ENCODE measurements around the gene ERCC2. TPM values are rescaled to one million over a fixed set of nuclear protein-coding genes. Genes with fewer than 3 reads are reported as not detected.
"Not testable (repeated sequence)": the region's sequence is repeated elsewhere in the genome, so short reads cannot be mapped to it uniquely, and the experiment has no call there.

Gene ERCC2
- polyA plus RNA-seq, 1 donor (not counting 4 experiments of a cell fraction or from before 2014, with no cell fraction given): 27.6 TPM

DNA sequence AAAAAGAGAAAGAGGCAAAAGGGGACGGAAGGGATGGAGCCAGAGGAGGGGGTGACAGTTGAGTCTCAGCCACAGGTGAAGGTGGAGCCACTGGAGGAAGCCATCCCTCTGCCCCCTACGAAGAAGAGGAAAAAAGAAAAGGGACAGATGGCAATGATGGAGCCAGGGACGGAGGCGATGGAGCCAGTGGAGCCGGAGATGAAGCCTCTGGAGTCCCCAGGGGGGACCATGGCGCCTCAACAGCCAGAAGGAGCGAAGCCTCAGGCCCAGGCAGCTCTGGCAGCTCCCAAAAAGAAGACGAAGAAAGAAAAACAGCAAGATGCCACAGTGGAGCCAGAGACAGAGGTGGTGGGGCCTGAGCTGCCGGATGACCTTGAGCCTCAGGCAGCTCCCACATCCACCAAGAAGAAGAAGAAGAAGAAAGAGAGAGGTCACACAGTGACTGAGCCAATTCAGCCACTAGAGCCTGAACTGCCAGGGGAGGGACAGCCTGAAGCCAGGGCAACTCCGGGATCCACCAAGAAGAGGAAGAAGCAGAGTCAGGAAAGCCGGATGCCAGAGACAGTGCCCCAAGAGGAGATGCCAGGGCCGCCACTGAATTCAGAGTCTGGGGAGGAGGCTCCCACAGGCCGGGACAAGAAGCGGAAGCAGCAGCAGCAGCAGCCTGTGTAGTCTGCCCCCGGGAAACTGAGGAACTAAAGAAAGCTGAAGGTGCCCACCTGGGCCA is 38.6 kb upstream of the ERCC2 start:
- no peak overlapping the region for H3K27ac ChIP-seq (ENCODE audit: control insufficient read depth, insufficient read depth, low read length)
- H4K20me1 ChIP-seq (ENCODE audit: control insufficient read depth, extremely low read depth, insufficient read depth, low read length): no peaks in the 10 kb centered on the region
- FAIRE-seq: no peak
- H3K79me2 ChIP-seq (ENCODE audit: control insufficient read depth, insufficient read depth, low read length): peaks cover 32% of the 10 kb centered on the region
- no peaks in the 10 kb centered on the region for H3K9me3 ChIP-seq (ENCODE audit: control insufficient read depth, low read depth, low read length)
- no peak overlapping the region for H3K4me2 ChIP-seq (ENCODE audit: control insufficient read depth, extremely low read depth, insufficient read depth, low read depth, low read length)
- H3K4me1 ChIP-seq (ENCODE audit: control insufficient read depth, extremely low read depth, insufficient read depth, low read length): peaks cover 8% of the 10 kb centered on the region
- H2AFZ ChIP-seq (ENCODE audit: control insufficient read depth, low read length): no peak overlapping the region
- dilution Hi-C loops (cut with MboI; ENCODE audit: extremely low pct_ligation_motif_present, low sequenced_read_pairs): no loop called here
- no peak for DNase-seq (ENCODE audit: low read depth, low spot score)
- H3K36me3 ChIP-seq (ENCODE audit: control insufficient read depth in 2 of 2, extremely low read depth in 1 of 2, insufficient read depth in 2 of 2, low read length in 2 of 2): peaks cover 9 to 21% of the 10 kb centered on the region in 2 experiments
- TF ChIP-seq EZH2 (IDR thresholded peaks at IDR 0.05; ENCODE audit: low read length): no peak
- TF ChIP-seq, protein P1, sequence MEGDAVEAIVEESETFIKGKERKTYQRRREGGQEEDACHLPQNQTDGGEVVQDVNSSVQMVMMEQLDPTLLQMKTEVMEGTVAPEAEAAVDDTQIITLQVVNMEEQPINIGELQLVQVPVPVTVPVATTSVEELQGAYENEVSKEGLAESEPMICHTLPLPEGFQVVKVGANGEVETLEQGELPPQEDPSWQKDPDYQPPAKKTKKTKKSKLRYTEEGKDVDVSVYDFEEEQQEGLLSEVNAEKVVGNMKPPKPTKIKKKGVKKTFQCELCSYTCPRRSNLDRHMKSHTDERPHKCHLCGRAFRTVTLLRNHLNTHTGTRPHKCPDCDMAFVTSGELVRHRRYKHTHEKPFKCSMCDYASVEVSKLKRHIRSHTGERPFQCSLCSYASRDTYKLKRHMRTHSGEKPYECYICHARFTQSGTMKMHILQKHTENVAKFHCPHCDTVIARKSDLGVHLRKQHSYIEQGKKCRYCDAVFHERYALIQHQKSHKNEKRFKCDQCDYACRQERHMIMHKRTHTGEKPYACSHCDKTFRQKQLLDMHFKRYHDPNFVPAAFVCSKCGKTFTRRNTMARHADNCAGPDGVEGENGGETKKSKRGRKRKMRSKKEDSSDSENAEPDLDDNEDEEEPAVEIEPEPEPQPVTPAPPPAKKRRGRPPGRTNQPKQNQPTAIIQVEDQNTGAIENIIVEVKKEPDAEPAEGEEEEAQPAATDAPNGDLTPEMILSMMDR (optimal IDR thresholded peaks at IDR 0.05 in 1 of 3, IDR thresholded peaks at IDR 0.05 in 1 of 3, conservative IDR thresholded peaks at IDR 0.05 in 1 of 3; ENCODE audit: extremely low read depth in 1 of 3, insufficient read depth in 2 of 3, low read length in 3 of 3): no peak
- H3K9me1 ChIP-seq (ENCODE audit: control insufficient read depth, extremely low read depth, insufficient read depth, low read length): no peaks in the 10 kb centered on the region
- no peak overlapping the region for H3K9ac ChIP-seq (ENCODE audit: control insufficient read depth, extremely low read depth, insufficient read depth, low read length)
- H3K27me3 ChIP-seq (ENCODE audit: control insufficient read depth, extremely low read depth, insufficient read depth, low read length): no peaks in the 10 kb centered on the region
- no peak overlapping the region for H3K4me3 ChIP-seq (ENCODE audit: control insufficient read depth in 2 of 3, extremely low read depth in 1 of 3, insufficient read depth in 2 of 3, low read depth in 1 of 3, low read length in 3 of 3)

GRCh38 chr19:45408121-45408520 is 37.7 kb upstream of the ERCC2 start:
- Histone ChIP-seq H3K9ac (ENCODE audit: control insufficient read depth, extremely low read depth, insufficient read depth, low read length) (no peak overlapping the region), H3K36me3 (ENCODE audit: control insufficient read depth in 2 of 2, extremely low read depth in 1 of 2, insufficient read depth in 2 of 2, low read length in 2 of 2) (peaks cover under 1 to 13% of the 10 kb centered on the region in 2 experiments), H3K9me1 (ENCODE audit: control insufficient read depth, extremely low read depth, insufficient read depth, low read length) (no peaks in the 10 kb centered on the region), H3K79me2 (ENCODE audit: control insufficient read depth, insufficient read depth, low read length) (peaks cover 35% of the 10 kb centered on the region), H3K4me3 (ENCODE audit: control insufficient read depth in 2 of 3, extremely low read depth in 1 of 3, insufficient read depth in 2 of 3, low read depth in 1 of 3, low read length in 3 of 3) (no peak overlapping the region), H2AFZ (ENCODE audit: control insufficient read depth, low read length) (no peak overlapping the region), H4K20me1 (ENCODE audit: control insufficient read depth, extremely low read depth, insufficient read depth, low read length) (no peaks in the 10 kb centered on the region), H3K9me3 (ENCODE audit: control insufficient read depth, low read depth, low read length) (no peaks in the 10 kb centered on the region), H3K27me3 (ENCODE audit: control insufficient read depth, extremely low read depth, insufficient read depth, low read length) (no peaks in the 10 kb centered on the region), H3K4me1 (ENCODE audit: control insufficient read depth, extremely low read depth, insufficient read depth, low read length) (peaks cover 14% of the 10 kb centered on the region), H3K27ac (ENCODE audit: control insufficient read depth, insufficient read depth, low read length) (no peak overlapping the region), H3K4me2 (ENCODE audit: control insufficient read depth, extremely low read depth, insufficient read depth, low read depth, low read length) (peak overlapping the region; percentile 86)
- no peak for TF ChIP-seq EZH2 (IDR thresholded peaks at IDR 0.05; ENCODE audit: low read length)
- TF ChIP-seq, protein P1 (optimal IDR thresholded peaks at IDR 0.05 in 1 of 3, IDR thresholded peaks at IDR 0.05 in 1 of 3, conservative IDR thresholded peaks at IDR 0.05 in 1 of 3; ENCODE audit: extremely low read depth in 1 of 3, insufficient read depth in 2 of 3, low read length in 3 of 3): no peak
- dilution Hi-C loops (cut with MboI; ENCODE audit: extremely low pct_ligation_motif_present, low sequenced_read_pairs): no loop called here
- FAIRE-seq (no peak), DNase-seq (ENCODE audit: low read depth, low spot score) (no peak)

GRCh38 chr19:45407585-45407984 is 37.2 kb upstream of the ERCC2 start:
- H3K4me3 ChIP-seq (ENCODE audit: control insufficient read depth in 2 of 3, extremely low read depth in 1 of 3, insufficient read depth in 2 of 3, low read depth in 1 of 3, low read length in 3 of 3): peak overlapping the region; percentile 96 to 98 (median 97)
- dilution Hi-C loops (cut with MboI; ENCODE audit: extremely low pct_ligation_motif_present, low sequenced_read_pairs); H3K9me3 ChIP-seq (ENCODE audit: control insufficient read depth, low read depth, low read length); H4K20me1 ChIP-seq (ENCODE audit: control insufficient read depth, extremely low read depth, insufficient read depth, low read length); H3K27ac ChIP-seq (ENCODE audit: control insufficient read depth, insufficient read depth, low read length); FAIRE-seq; H3K27me3 ChIP-seq (ENCODE audit: control insufficient read depth, extremely low read depth, insufficient read depth, low read length); H3K9me1 ChIP-seq (ENCODE audit: control insufficient read depth, extremely low read depth, insufficient read depth, low read length); H3K9ac ChIP-seq (ENCODE audit: control insufficient read depth, extremely low read depth, insufficient read depth, low read length); H2AFZ ChIP-seq (ENCODE audit: control insufficient read depth, low read length); DNase-seq (ENCODE audit: low read depth, low spot score): not testable (repeated sequence)
- peak overlapping the region; percentile 86 for H3K4me2 ChIP-seq (ENCODE audit: control insufficient read depth, extremely low read depth, insufficient read depth, low read depth, low read length)
- H3K4me1 ChIP-seq (ENCODE audit: control insufficient read depth, extremely low read depth, insufficient read depth, low read length): peaks cover 19% of the 10 kb centered on the region
- H3K36me3 ChIP-seq (ENCODE audit: control insufficient read depth in 2 of 2, extremely low read depth in 1 of 2, insufficient read depth in 2 of 2, low read length in 2 of 2): peaks cover 0 to 12% of the 10 kb centered on the region in 2 experiments
- peaks cover 39% of the 10 kb centered on the region for H3K79me2 ChIP-seq (ENCODE audit: control insufficient read depth, insufficient read depth, low read length)

All from keratinocyte (primary cell).